Subcutaneous abdominal adipose tissue (tissue), 5 donors: Measurements from ENCODE around the gene HTR6.

Experiments
- H3K27ac ChIP-seq: one replicate; pipeline ENCODE4 v1.7.0; 2013; ENCODE audit warnings: low read depth, mild to moderate bottlenecking, inconsistent platforms, low read length, moderate library complexity
- H3K27me3 ChIP-seq, 5 donors: one replicate each; pipeline ENCODE4 v1.7.0; 2013; ENCODE audit warnings: low read length in 5 of 5, inconsistent platforms in 1 of 5; ENCODE audit not compliant: control insufficient read depth in 5 of 5, insufficient read depth in 4 of 5
- H3K36me3 ChIP-seq, 5 donors: one replicate each; pipeline ENCODE4 v1.7.0; 2013; ENCODE audit warnings: low read length in 5 of 5; ENCODE audit not compliant: control insufficient read depth in 5 of 5, insufficient read depth in 5 of 5
- H3K4me1 ChIP-seq, 5 donors: one replicate each; pipeline ENCODE4 v1.7.0; 2013; ENCODE audit warnings: low read length in 5 of 5, mild to moderate bottlenecking in 3 of 5, moderate library complexity in 1 of 5; ENCODE audit not compliant: control insufficient read depth in 5 of 5, insufficient read depth in 5 of 5
- H3K4me3 ChIP-seq, 5 donors: one replicate each; pipeline ENCODE4 v1.7.0; 2013; ENCODE audit warnings: low read length in 5 of 5, low read depth in 1 of 5
- H3K9ac ChIP-seq, 5 donors: one replicate each; pipeline ENCODE4 v1.7.0; 2013; ENCODE audit warnings: low read length in 5 of 5, mild to moderate bottlenecking in 4 of 5, moderate library complexity in 3 of 5
- H3K9me3 ChIP-seq, 5 donors: one replicate each; pipeline ENCODE4 v1.7.0; 2013; ENCODE audit warnings: low read length in 5 of 5; ENCODE audit not compliant: control insufficient read depth in 5 of 5
- donor health status: healthy.
- donor health status: healthy.
- donor health status: healthy.
- donor health status: healthy.
- donor health status: healthy.

Gene HTR6

GRCh38 chr1:19725606-19726005 lies 60.9 kb downstream of the HTR6 start:
- H3K27ac ChIP-seq = no peak overlapping the region
- H3K9me3 ChIP-seq = peaks cover 0 to 8% (median 0%) of the 10 kb centered on the region in 5 donors
- no peak overlapping the region for H3K4me3 ChIP-seq
- peaks cover 0 to 26% (median 23%) of the 10 kb centered on the region in 5 donors for H3K4me1 ChIP-seq
- no peaks in the 10 kb centered on the region for H3K27me3 ChIP-seq
- H3K36me3 ChIP-seq = peaks cover 0 to 77% (median 43%) of the 10 kb centered on the region in 5 donors
- no peak overlapping the region for H3K9ac ChIP-seq

GRCh38 chr1:19728413-19729145 lies 63.9 kb downstream of the HTR6 start:
- Histone ChIP-seq H3K9ac (peak overlapping the region in 1 of 5 donors; percentile 12), H3K27me3 (no peaks in the 10 kb centered on the region), H3K27ac (peak overlapping the region; percentile 18), H3K9me3 (peaks cover 0 to 8% (median 0%) of the 10 kb centered on the region in 5 donors), H3K4me3 (no peak overlapping the region), H3K4me1 (peaks cover 0 to 26% (median 23%) of the 10 kb centered on the region in 5 donors), H3K36me3 (peaks cover 0 to 75% (median 37%) of the 10 kb centered on the region in 5 donors)

DNA sequence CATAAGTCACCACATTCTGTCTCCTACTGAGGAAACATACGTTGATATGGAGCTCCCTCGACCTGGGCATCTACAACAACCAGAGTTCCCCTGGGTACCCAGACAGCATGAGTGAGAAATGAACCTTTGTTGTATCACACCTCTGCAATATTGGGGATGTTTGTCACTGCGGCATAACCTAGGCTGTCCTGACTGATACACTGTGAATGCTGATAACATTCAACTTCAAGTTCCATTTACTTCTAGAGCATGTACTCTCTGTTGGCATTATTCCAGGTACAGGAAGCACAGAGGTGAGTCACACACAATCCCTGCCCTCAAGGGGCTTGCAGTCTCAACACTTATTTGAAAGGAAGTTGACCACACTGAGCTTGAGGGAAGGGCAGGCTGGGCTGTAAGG lies 65.6 kb downstream of the HTR6 start:
- H3K36me3 ChIP-seq = peaks cover 3 to 76% (median 41%) of the 10 kb centered on the region in 5 donors
- no peak overlapping the region for H3K9ac ChIP-seq
- no peaks in the 10 kb centered on the region for H3K27me3 ChIP-seq
- no peak overlapping the region for H3K4me3 ChIP-seq
- H3K27ac ChIP-seq = no peak overlapping the region
- peaks cover 2 to 32% (median 28%) of the 10 kb centered on the region in 5 donors for H3K4me1 ChIP-seq
- peaks cover 0 to 8% (median 0%) of the 10 kb centered on the region in 5 donors for H3K9me3 ChIP-seq
